GM12892 (cell line): ENCODE data around the gene APLF.

Source experiments
- POLR2A ChIP-seq: IDR thresholded peaks from 2 replicates; pipeline ENCODE4 v1.6.1; 2011; ENCODE audit warnings: low read depth, low read length, control low read depth
- TAF1 ChIP-seq: IDR thresholded peaks from 2 replicates; pipeline ENCODE4 v1.6.1; 2011; ENCODE audit warnings: low read depth, mild to moderate bottlenecking, control low read depth, low read length, borderline replicate concordance

GRCh38 chr2:68483011-68483410 lies 15.6 kb downstream of the APLF start:
- TF ChIP-seq POLR2A: no peak
- no peak for TF ChIP-seq TAF1
